HG03354 (cell line): ENCODE measurements around the gene HOXC12.

Experiments used
- ATAC-seq: cut with Tn5 transposase; IDR thresholded peaks from one replicate; pipeline ENCODE4 v1.9.1; 2021; ENCODE audit warnings: mild to moderate bottlenecking; ENCODE audit not compliant: unreplicated experiment, poor library complexity, severe bottlenecking

HOXC12 gene

DNA sequence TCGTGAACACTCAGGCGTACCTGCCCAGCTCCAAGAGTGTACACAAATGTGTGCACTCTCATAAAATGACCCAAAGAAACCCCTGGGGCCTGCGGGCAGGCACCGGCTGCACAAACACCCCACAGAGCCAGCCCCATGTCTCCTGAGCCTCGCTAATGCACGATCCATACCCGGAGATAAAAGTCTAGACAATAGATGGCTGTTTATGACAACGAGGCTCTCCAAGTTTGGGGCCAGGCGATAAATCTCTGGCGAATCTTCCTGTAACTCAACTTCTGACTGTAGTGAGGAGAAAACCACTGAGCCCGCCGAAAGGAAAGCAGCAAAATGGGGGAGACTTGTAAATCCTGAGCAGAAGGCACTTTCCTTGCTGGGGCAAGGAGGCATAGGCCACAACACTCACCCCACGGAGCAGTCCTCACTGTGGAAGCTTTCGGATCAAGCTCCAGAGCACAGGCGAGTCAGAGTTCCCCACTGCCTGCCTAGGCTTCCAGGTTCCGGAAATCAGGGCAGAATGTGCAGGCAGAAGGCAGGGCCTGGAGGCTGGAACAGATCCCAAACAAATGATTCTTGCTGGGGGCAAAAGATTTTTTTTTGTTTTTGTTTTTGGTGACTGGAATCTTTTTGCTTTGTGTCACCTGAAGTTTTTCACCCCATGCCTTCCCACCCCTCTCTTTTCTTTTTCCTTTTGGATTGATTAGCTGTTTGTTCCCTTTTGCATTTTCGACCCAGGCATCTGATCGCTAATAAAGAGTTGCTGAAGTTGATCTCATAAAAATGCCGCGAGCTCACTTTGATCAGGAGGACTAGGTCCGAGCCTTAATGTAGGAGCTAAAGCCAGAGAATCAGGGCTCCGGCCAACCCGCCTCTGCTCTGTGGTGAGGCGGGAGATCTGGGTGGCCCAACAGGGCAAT is 13.8 kb downstream of the HOXC12 start:
- no peak for ATAC-seq

- no peak for ATAC-seq
Observed at GRCh38 chr12:53969588-53970259, 15.0 kb downstream of the HOXC12 start.

GRCh38 chr12:53970451-53970850 is 15.7 kb downstream of the HOXC12 start:
- ATAC-seq: no peak

GRCh38 chr12:53971129-53971528 is 16.4 kb downstream of the HOXC12 start:
- ATAC-seq: no peak

GRCh38 chr12:53971686-53972085 is 17.0 kb downstream of the HOXC12 start:
- ATAC-seq: no peak

DNA sequence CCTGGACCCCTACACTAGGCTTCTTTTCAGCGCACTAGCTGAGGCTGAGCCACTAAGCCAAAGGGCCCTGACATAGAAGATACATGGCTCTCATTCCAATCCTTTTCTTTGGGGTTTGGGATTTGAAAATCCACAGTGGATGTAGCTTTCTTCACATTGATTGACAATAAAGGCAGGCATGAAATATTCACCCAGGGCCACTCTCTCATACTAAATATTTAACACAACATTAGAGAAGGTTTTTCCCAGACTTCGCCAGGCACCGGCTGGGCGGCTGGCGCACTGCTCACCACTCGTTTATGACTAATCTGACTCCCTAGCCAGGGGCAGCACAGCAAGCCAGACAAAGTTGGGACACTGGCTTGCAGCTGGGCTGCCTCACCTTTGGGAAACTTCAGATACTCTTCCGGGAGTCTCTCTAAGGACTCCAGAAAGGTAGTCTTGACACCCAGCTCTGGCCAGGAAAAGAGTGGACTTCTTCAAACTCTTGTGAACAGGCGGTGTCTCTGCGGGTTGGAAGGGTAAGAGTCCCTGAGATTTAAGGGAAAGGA is 17.5 kb downstream of the HOXC12 start:
- no peak for ATAC-seq

GRCh38 chr12:53972722-53973235 is 18.1 kb downstream of the HOXC12 start, which contains the start of gene HOXC11:
TSS of gene HOXC11 (plus strand) at chr12:53973126. CDS start at chr12:53973242, 116 bp downstream.
- ATAC-seq: no peak

DNA sequence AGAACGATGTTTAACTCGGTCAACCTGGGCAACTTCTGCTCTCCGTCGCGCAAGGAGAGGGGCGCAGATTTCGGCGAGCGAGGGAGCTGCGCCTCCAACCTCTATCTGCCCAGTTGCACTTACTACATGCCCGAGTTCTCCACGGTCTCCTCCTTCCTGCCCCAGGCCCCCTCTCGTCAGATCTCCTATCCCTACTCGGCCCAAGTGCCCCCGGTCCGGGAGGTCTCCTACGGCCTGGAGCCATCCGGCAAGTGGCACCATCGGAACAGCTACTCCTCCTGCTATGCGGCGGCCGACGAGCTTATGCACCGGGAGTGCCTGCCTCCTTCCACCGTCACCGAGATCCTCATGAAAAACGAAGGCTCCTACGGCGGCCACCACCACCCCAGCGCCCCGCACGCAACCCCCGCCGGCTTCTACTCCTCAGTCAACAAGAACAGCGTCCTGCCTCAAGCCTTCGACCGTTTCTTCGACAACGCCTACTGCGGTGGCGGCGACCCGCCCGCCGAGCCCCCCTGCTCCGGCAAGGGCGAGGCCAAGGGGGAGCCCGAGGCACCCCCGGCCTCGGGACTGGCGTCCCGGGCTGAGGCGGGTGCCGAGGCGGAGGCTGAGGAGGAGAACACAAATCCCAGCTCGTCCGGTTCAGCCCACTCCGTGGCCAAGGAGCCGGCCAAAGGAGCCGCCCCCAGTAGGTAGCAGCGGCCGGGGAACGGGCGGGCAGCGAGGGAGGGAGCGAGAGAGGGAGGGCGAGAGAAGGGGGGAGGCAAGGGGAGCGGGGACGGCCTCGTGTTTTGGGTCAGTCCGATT is 18.7 kb downstream of the HOXC12 start:
- no peak for ATAC-seq

DNA sequence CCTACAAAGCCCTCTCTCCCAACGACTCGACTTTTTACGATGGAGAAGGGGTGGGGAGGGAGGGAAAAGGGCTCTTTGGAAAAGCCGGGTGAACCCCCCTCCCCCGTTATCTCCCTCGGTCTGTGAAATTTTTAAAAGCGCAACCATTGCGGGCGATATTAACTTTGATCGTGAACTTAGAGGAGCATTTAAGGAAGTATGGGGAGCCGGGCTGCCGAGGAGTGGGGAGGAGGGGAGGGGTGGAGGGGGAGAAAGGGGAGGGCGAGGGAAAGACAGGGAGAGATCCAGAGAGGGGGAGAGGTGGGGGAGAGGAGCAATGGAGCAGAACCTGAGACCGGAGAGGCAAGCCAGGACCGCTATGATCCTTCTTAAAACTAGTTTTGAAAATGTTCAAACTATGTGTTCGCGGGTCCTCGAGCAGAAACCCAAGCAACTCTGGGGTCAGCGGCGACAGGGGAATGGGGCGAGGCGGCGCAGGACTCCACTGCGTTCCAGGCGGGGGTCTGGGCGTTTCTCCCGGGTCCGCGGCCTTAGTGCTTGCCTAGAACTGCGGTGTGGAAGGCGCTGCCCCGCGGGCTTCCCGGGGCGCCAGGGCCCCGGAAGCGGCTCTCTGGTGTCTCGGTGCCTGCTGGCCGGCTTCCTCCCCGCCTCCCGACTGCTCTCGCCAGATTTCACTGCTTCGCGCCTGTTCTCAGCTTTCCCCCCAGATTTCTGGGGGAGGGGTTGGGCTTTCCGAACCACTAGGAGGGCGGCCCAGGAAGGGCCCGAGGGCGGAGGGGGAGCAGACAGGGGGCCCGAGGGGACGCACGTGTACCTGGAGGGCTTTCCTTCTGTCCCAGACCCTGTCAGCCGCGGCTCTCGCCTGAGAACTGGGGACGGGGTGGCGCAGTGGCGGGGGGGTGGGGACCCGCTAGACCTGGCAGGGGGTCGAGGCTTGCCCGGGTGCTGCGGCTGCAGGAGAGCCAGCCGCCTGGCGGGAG is 19.7 kb downstream of the HOXC12 start, which contains the start of gene HOTAIR:
TSS of gene HOTAIR (minus strand) at position 871 of the 980 bp plus-strand sequence.
- no peak for ATAC-seq

- no peak for ATAC-seq
Observed at GRCh38 chr12:53975064-53975471, 20.4 kb downstream of the HOXC12 start.

- no peak for ATAC-seq
Observed at GRCh38 chr12:53975479-53976152, 20.9 kb downstream of the HOXC12 start.

DNA sequence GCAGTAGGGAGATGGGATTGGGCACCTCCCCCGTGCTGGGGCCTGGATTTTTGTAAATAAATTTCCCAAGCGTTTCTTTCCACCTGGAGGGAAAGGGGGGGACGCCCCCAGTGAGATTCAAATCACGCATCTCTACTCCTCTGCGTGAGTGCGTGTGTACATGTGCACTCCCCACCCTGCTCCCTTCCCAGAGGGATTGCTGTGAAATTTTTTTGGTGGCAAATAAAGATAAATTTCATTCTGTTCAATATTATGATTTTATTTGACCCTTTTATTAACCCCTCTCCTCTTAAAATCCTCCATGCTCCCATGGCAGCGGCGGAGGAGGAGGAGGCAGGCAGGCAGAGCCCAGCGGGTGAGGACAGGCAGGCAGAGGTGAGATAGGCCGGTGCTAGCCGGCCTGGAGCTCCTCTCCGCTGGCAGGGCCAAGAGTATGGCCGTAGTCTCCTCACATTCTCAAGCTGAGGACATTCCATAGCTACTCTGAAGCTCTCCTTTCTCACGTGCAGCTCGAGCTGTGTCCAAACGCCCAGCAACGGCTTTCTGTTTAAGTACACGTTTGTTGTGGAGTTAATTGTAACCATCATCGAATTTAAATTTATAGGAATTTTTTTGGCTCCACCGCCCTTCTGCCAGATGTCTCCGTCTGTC is 21.6 kb downstream of the HOXC12 start:
- no peak for ATAC-seq

GRCh38 chr12:53976823-53977595 is 22.3 kb downstream of the HOXC12 start:
- ATAC-seq: no peak

DNA sequence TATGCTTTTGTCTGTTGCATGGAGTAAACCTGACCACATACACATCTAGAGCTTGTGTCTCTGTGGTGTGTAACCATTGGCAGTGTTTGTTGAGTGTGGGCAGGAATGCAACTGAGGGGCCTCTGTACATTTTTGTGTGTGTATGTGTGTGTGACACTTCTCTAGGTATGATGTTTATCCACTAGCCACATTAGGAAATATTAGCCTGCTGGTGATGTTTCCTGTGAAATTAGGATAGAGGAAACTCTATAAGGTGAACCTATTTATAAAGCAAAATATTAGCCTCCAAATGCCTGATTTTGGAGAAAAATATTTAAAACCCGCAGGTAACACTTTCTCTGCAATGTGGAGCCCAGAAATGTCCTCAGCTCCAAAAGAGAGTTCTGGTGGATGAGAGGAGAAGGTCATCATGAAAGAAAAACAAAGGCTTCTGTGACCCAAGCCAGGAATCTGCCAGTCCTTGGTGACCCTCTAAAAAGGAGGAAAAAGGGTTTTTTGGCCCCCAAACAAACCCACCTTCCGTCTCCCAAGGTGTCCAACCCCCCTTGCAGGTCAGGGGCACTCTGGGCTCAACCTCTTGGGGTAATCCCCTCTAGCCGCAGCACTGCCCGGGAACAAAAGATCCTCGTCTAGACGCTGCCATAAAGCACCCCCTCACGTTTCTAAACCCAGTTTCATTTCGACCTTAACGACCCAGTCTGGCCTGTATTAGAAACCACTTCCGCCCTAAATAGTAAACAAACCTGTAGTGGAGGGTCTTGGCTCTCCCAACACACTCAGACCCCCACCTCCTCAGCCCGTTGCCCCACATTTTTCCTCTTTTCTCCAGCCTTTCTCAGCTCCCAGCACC is 23.1 kb downstream of the HOXC12 start:
- no peak for ATAC-seq

GRCh38 chr12:53978477-53979356 is 24.0 kb downstream of the HOXC12 start:
- ATAC-seq: no peak
